ENCODE results near the gene FBXO36.

The FBXO36 gene

DNA sequence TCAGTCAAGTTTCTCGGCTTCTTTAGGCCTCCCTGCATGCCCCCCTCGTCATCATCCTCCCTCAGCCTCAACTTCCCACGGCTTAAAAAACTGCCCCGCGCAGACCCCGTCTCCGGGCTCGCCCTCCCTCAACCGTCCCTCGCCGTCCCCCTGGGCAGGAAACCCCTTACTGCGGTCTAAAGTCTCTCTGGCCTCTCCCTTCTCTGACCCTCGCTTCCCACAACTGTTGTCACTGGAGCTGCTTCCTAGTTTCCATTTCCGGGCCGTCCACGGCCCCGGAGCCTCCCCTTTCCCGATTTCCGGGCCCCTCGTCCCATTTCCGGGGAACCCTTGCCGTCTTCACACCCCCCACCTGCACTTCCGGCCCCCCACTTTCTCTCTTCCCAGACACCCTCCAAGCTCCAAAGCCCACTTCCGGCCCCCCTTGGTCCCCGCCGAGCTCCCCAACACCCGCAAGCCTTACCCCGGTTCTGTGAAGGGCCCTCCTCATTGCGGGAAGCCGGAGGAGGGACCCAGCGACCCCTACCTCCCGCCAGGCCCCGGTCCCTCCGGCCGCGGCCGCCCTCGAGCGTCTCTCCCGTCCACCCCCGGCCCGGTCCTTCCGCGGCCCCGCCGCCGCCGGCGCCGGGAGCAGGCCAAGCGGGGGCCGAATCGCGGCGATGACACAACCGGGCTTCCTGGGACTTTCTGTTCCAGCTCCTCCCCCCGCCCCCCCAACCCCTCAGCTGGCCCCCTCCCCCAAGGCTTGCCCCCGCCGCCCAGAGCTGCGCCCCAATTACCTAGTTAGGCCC lies 1.0 kb upstream of the FBXO36 start:
- TF ChIP-seq POLR2AphosphoS5 (IDR thresholded peaks at IDR 0.05; ENCODE audit: low read depth, low read length) = 0 out of 2 replicates have a peak, but pooled peaks have one; percentile 9
- TF ChIP-seq TAF1 (IDR thresholded peaks at IDR 0.05; ENCODE audit: borderline replicate concordance, insufficient read depth, low read length) = no peak

- TF ChIP-seq TAF1 (IDR thresholded peaks at IDR 0.05; ENCODE audit: borderline replicate concordance, insufficient read depth, low read length) = peak; percentile 73; the same call in 1 of the 2 replicates
- TF ChIP-seq SIN3A (IDR thresholded peaks at IDR 0.05; ENCODE audit: borderline replicate concordance, insufficient read depth, low read length) = no peak; the same call in 1 of the 2 replicates
- TF ChIP-seq FOXP2 (optimal IDR thresholded peaks at IDR 0.05; ENCODE audit: borderline replicate concordance, extremely low read depth, extremely low read length, insufficient read depth) = peak; percentile 48
- TF ChIP-seq REST (IDR thresholded peaks at IDR 0.05; ENCODE audit: insufficient read depth in 1 of 2, low read depth in 2 of 2, low read length in 2 of 2) = no peak
- no peak for TF ChIP-seq POLR2AphosphoS5 (IDR thresholded peaks at IDR 0.05; ENCODE audit: low read depth, low read length)
These were observed 333 bp upstream of the FBXO36 start, which contains the start of gene TRIP12 for GRCh38 chr2:229921892-229922448. Gene TRIP12, minus strand, starts transcription at chr2:229922009. Its CDS starts 41,930 bp downstream, at chr2:229880079.

DNA sequence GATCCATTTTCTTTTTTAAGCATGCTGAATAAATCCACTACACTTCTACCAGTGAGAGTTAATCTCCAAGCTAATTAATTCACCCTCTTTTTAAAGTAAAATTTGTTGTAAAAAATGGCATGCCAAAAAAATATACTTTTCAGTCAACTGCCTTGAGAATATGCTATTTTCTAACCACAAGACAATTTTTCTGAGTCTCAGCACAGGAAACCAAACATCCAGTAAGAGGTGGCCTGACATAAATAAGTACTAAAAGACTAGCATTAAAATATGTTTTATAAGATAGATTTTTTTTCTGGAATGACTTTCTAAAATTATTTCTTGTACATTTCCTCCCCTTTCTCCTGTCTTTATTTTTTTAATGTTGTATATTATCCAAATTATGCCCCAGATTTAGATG lies 2.9 kb downstream of the FBXO36 start:
- TF ChIP-seq POLR2AphosphoS5 (IDR thresholded peaks at IDR 0.05; ENCODE audit: low read depth, low read length) (no peak), FOXP2 (optimal IDR thresholded peaks at IDR 0.05; ENCODE audit: borderline replicate concordance, extremely low read depth, extremely low read length, insufficient read depth) (no peak), SIN3A (IDR thresholded peaks at IDR 0.05; ENCODE audit: borderline replicate concordance, insufficient read depth, low read length) (no peak), REST (IDR thresholded peaks at IDR 0.05; ENCODE audit: insufficient read depth in 1 of 2, low read depth in 2 of 2, low read length in 2 of 2) (no peak), TAF1 (IDR thresholded peaks at IDR 0.05; ENCODE audit: borderline replicate concordance, insufficient read depth, low read length) (no peak)

DNA sequence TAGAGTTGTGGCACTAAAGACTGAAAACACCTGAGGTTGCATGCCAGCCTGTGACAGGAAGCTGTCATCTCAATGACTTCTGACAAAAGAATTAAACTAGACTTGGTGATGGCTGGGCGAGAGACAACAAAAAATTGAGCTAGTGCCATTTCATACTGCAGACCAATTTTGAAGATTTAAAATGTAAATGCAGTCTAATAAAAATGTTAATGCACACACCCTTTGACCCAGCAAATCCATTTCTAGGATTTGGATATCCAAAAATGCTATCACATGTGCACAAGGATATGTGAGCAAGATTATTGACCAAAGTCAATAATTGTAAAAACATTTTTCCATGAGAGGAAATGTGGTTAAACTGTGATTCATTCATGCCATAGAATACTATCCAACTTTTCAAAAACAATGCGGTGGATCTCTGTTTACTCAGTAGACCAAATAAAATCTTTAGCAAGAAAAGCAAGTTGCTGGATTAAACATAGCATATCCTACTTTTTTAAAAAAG lies 5.6 kb downstream of the FBXO36 start:
- TF ChIP-seq REST (IDR thresholded peaks at IDR 0.05; ENCODE audit: insufficient read depth in 1 of 2, low read depth in 2 of 2, low read length in 2 of 2) (no peak), TAF1 (IDR thresholded peaks at IDR 0.05; ENCODE audit: borderline replicate concordance, insufficient read depth, low read length) (no peak), POLR2AphosphoS5 (IDR thresholded peaks at IDR 0.05; ENCODE audit: low read depth, low read length) (no peak), FOXP2 (optimal IDR thresholded peaks at IDR 0.05; ENCODE audit: borderline replicate concordance, extremely low read depth, extremely low read length, insufficient read depth) (no peak), SIN3A (IDR thresholded peaks at IDR 0.05; ENCODE audit: borderline replicate concordance, insufficient read depth, low read length) (no peak)

- TF ChIP-seq POLR2AphosphoS5 (IDR thresholded peaks at IDR 0.05; ENCODE audit: low read depth, low read length) (no peak), TAF1 (IDR thresholded peaks at IDR 0.05; ENCODE audit: borderline replicate concordance, insufficient read depth, low read length) (no peak), SIN3A (IDR thresholded peaks at IDR 0.05; ENCODE audit: borderline replicate concordance, insufficient read depth, low read length) (no peak), REST (IDR thresholded peaks at IDR 0.05; ENCODE audit: insufficient read depth in 1 of 2, low read depth in 2 of 2, low read length in 2 of 2) (no peak), FOXP2 (optimal IDR thresholded peaks at IDR 0.05; ENCODE audit: borderline replicate concordance, extremely low read depth, extremely low read length, insufficient read depth) (no peak)
These were observed 8.4 kb downstream of the FBXO36 start for GRCh38 chr2:229930656-229931055.

Data from PFSK-1 (cell line).